ENCODE results near the gene NKX2-2.

GRCh38 chr20:21518292-21518991, 4.6 kb upstream of the NKX2-2 start:
- TF ChIP-seq CTCF (conservative IDR thresholded peaks at IDR 0.05; ENCODE audit: low read depth, low read length), result no peak
- no peak for TF ChIP-seq EZH2 (IDR thresholded peaks at IDR 0.05; ENCODE audit: borderline replicate concordance, low read depth, low read length, poor library complexity, severe bottlenecking)
